ENCODE results near the gene RTN4RL1.

The RTN4RL1 gene

DNA sequence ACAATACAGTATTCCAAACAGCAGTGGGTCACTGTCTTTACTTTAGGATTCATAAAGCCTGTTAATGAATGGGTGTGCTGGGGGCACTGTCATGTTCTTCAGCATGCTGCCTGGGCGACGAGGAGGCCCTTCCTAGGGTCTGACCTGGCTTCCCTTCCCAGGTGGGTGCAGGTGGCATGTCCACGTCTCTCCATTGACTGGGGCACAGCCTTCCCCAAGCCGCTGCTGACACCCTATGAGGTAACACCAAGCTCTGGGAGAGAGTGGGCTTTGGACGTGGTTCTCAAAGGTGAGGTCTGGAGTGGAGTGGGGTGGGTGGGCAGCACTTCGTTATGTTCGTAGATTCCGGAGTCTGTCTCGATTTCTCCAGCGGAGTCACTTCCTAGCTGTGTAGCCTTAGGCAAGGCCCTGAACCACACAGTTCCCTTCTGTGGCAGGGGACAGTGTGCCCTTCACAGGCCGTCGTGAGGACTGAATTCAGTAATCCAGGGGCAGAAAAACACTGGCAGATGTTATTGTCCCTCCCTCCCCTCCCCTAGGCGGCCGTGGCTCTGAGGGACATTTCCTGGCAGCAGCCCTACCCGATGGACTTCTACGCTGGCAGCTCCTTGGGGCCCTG, 15.9 kb upstream of the RTN4RL1 start:
- H3K4me1 Mint-ChIP-seq = peaks cover 40% of the 10 kb centered on the region
- H3K27ac Mint-ChIP-seq = no peak overlapping the region
- H3K4me3 Mint-ChIP-seq = peak overlapping the region; percentile 88 to 97
- H3K27me3 Mint-ChIP-seq = no peaks in the 10 kb centered on the region
- no peaks in the 10 kb centered on the region for H3K9me3 Mint-ChIP-seq
- no peak for DNase-seq
- no peak for ATAC-seq

DNA sequence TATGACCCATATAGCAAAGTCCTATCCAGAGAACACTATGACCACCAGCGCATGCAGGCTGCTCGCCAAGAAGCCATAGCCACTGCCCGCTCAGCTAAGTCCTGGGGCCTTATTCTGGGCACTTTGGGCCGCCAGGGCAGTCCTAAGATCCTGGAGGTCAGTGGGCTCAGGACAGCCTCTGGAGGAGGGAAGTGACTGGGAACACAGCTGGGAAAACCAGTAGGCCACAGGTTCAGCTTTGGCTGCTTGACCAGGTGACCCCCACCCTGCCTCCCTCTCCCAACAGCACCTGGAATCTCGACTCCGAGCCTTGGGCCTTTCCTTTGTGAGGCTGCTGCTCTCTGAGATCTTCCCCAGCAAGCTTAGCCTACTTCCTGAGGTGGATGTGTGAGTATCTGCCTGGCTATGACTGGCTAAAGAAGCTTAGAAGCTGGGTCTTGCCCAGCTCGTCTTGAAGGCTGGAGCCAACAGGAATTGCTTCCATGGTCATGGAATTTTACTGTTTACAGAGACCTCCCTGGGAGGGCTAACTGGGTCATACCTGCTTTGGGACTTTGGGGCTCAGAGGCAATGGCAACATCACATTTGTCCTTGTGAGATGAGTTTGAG, 15.2 kb upstream of the RTN4RL1 start:
- Mint-ChIP-seq H3K4me1 (peaks cover 40% of the 10 kb centered on the region), H3K4me3 (no peak overlapping the region), H3K27me3 (no peaks in the 10 kb centered on the region), H3K27ac (no peak overlapping the region), H3K9me3 (no peaks in the 10 kb centered on the region)
- DNase-seq (no peak), ATAC-seq (no peak)

DNA sequence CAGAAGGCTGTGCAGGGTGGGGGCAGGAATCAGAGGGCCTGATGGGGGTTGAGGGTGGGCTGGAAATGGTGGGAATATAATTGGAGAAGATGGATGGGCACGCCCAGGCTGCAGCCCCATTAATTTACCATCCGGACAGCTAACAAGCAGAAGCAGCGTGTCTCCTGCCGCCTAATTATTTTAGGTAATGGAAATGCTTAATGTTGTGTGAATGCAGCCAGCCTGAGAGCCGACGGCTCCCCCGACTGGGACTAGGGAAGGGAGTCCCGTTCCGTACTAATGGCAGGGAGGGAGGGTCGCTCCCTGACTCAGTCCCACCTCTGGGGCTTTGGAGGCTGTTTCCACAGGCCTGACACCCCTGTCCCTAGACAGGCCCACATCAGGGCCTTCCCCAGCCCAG, 12.0 kb upstream of the RTN4RL1 start:
- Mint-ChIP-seq H3K27me3 (no peaks in the 10 kb centered on the region), H3K27ac (peak overlapping the region; percentile 20 to 49), H3K4me1 (peaks cover 17% of the 10 kb centered on the region), H3K4me3 (no peak overlapping the region), H3K9me3 (no peaks in the 10 kb centered on the region)
- DNase-seq = no peak
- ATAC-seq = no peak

DNA sequence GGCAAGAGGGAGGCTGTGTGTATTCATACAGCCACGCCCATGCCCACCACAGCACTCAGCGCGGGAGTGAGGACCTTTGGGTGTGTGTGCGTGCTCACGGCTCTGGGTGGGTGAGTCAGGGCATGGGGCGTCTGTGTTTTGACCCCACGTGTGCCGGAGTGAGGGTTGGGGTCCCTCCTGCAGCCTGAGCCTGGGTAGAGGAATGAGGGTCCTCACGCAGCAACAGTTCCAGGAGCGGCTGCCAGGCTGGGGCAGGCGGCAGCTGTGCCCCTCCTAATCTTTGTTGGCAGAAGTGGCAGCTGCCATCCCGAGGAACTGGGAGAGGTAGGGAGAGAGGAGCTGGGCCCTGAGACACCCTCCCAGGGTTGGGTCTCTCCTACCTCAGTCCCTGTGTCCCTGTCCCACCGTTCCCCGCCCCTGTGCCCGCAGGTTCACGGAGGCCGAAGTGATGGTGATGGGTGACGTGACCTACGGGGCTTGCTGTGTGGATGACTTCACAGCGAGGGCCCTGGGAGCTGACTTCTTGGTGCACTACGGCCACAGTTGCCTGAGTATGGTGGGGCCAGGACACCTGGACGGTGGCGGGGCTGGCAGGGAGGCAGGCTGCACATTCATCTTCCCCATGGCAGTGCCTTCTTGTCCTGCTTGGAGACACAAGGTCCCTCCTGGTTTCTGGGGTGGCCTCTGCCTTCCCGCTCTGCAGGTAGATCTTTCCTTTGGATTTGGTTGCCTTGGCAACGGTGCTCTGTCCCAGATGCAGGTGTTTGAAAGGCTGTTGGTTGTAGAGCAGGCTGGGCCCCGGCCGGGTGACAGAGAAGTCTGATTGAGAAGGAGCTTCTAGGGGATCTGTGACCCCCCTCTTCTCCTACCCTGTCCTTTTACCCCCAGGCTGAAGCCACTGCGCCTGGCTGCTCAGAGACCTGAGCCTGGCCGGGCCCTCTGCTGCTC, 10.7 kb upstream of the RTN4RL1 start:
- Mint-ChIP-seq H3K9me3 (no peaks in the 10 kb centered on the region), H3K4me3 (no peak overlapping the region), H3K4me1 (peaks cover 21% of the 10 kb centered on the region), H3K27ac (peak overlapping the region in 1 of 2 donors; percentile 65), H3K27me3 (no peaks in the 10 kb centered on the region)
- DNase-seq (no peak), ATAC-seq (no peak)

DNA sequence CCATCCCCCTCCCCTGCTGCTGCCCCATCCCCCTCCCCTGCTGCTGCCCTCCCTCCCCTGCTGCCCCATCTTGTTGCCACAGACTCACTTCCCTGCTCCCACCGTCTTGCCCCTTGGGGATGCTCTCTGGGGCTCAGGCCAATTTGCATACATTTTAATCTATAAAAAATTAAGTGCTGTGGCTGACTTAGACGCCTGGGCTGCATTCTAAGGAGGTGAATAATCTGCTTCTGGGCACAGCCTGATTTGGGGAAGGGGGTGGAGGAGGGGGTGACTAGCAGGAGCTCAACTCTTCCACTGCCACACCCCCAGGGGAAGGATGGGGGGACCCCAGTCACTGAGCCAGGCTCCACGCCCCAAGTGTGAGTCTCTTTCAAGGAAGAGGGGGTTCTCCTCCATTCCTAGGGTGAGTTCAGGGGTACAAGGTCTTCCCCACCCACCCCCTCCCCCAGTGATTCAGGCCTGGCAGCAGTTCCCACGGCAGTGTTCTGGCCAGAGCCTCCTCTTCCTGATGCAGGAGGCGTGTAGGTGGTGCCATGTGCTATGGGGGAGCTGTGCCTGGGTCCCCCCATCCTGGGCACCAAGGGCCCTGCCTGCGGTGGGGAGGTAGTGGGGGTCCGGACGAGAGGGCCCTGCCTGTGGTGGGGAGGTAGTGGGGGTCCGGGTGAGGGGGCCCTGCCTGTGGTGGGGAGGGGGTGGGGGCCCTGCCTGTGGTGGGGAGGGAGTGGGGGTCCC, 9.8 kb upstream of the RTN4RL1 start:
- peaks cover 23% of the 10 kb centered on the region for H3K4me1 Mint-ChIP-seq
- peak; percentile 18 for ATAC-seq
- H3K27me3 Mint-ChIP-seq = no peaks in the 10 kb centered on the region
- DNase-seq = no peak
- peak overlapping the region; percentile 33 to 54 for H3K27ac Mint-ChIP-seq
- H3K4me3 Mint-ChIP-seq = no peak overlapping the region
- no peaks in the 10 kb centered on the region for H3K9me3 Mint-ChIP-seq

DNA sequence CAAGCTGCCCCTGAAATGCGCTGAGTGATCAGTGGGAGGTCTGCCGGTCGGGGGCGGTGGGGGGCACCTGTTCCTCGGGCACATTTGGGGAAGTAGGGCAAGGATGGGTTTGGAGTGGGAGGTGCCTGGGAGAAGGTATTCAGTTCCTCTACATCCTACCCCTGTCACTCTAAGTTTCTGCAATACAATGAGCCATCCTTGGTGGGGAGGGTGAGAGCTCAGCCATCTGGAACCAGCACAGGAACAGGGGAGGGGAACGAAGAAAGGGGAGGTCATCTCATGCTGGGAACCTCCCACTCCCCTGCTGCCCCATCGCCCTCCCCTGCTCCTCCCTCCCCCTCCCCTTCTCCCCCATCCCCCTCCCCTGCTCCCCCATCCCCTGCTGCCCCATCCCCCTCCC, 9.0 kb upstream of the RTN4RL1 start:
- DNase-seq (no peak), ATAC-seq (no peak)
- H3K4me1 Mint-ChIP-seq = peaks cover 28% of the 10 kb centered on the region
- no peaks in the 10 kb centered on the region for H3K9me3 Mint-ChIP-seq
- no peak overlapping the region for H3K27ac Mint-ChIP-seq
- peaks cover under 1% of the 10 kb centered on the region for H3K27me3 Mint-ChIP-seq
- no peak overlapping the region for H3K4me3 Mint-ChIP-seq

DNA sequence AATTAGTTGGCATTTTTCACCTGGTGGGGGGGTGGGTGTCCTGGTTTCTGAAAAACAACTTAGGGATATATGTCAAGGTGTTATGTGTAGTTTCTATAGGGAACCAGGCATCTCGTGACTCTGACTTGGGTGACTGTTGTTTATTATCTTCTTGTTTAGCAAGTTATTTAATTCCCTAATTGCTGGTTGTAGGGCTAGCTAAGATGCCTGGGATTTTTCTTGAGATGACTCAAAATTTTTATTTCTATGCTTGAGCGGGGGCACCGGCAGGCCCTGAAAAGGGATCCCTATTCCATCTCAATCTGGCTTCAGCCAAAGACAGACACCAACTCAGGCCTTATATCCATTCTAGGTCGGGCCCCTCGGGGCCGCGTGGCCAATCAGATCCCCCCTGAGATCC, 8.0 kb upstream of the RTN4RL1 start:
- no peak overlapping the region for H3K27ac Mint-ChIP-seq
- H3K9me3 Mint-ChIP-seq = no peaks in the 10 kb centered on the region
- no peak overlapping the region for H3K4me3 Mint-ChIP-seq
- ATAC-seq (no peak), DNase-seq (no peak)
- H3K4me1 Mint-ChIP-seq = peaks cover 38% of the 10 kb centered on the region
- H3K27me3 Mint-ChIP-seq = peaks cover 11% of the 10 kb centered on the region

DNA sequence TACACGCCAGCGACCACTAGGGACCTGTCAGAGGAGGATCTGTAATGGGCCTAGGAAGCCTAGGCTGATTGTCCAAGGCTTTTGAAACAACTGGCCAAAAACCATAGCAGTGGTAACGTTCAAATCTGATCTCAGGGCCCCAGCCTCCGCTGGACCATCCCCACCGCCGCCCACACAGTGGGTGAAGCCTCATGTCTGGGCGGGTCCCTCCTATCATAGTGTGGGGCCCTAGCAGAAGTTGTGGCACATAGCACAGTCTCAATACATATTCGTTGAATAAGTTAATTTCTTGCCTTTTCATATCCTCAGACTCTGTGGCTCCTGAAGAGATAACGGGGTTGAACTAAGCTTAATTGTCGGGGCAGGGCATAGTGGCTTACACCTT, 5.6 kb upstream of the RTN4RL1 start:
- Mint-ChIP-seq H3K4me1 (peaks cover 55% of the 10 kb centered on the region), H3K27ac (peak overlapping the region; percentile 91 to 96), H3K4me3 (peak overlapping the region; percentile 93 to 94), H3K9me3 (no peaks in the 10 kb centered on the region), H3K27me3 (peaks cover 34% of the 10 kb centered on the region)
- peak; percentile 25 for ATAC-seq
- peak in 1 of 2 donors; percentile 71 for DNase-seq

DNA sequence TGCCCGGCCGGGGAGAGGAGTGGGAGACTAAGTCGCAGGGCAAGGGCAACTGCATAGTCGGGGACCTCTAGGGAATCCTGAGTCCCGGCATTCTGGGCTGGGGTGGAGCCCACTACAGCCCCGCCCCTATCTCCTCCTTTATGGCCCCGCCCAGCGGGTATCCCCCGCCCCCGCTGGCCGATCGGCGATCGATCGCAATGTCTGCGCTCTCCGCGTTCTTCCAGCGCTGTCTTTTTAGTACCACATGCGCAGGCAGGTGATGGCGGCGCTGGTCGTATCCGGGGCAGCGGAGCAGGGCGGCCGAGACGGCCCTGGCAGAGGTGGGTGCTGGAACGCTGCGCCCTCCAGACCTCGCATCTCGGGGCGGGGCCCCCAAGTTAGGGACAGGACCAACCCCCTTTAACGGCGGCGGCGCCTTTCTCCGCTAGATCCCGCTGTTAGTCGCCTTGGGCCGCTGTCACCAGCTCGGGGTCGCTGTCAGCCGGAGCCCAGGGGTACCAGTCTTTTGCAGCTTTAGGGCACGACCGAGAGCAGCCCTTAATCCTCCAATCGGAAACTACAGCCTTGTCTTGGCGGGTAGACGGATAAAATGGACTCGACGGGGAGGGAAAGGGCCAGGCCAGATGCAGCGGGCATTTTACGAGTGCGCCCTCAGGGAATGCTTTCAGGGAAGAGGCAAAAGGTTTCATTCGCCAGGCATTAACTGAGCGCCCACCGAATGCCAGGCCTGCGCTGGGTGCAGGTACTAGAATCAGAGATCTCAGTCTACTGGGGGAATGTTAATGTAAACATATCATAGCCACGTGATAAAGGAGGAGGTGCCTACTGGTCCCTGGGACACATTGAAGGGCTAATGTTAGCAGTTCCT, 5.0 kb upstream of the RTN4RL1 start, which contains the start of gene DPH1:
Gene DPH1 (plus strand): TSS at position 243 of the 868 bp plus-strand sequence. CDS start 17 bp downstream, at position 260.
- Mint-ChIP-seq H3K4me1 (peaks cover 61% of the 10 kb centered on the region), H3K4me3 (peak within 1 kb of the TSS; percentile 93 to 94), H3K9me3 (no peaks in the 10 kb centered on the region), H3K27me3 (peaks cover 41% of the 10 kb centered on the region), H3K27ac (peak within 1 kb of the TSS; percentile 91 to 96)
- DNase-seq = peak; percentile 84 to 89
- ATAC-seq = peak; percentile 93

DNA sequence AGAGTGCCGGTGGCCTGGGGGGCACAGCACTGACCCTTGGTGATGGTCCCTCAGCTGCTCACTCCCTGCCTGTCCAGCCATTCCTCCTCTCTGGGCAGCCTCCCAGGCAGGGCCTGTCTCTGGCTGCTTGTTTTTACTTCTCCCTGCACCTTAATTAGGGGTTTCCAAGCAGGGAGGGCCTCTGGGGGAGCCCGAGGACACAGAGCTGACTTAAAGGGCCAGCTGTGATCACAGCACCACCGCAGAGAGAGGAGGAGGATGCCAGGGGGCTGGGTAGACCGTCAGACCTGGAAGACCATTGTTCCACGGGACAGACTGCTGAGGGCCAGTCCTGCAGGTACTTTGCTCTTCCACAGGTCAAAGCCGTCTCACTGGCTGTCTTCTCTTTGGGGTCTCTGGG, 3.6 kb upstream of the RTN4RL1 start:
- Mint-ChIP-seq H3K27ac (no peak overlapping the region), H3K9me3 (no peaks in the 10 kb centered on the region), H3K27me3 (peaks cover 43% of the 10 kb centered on the region), H3K4me1 (peaks cover 68% of the 10 kb centered on the region), H3K4me3 (peak overlapping the region; percentile 25 to 29)
- DNase-seq = no peak
- no peak for ATAC-seq

DNA sequence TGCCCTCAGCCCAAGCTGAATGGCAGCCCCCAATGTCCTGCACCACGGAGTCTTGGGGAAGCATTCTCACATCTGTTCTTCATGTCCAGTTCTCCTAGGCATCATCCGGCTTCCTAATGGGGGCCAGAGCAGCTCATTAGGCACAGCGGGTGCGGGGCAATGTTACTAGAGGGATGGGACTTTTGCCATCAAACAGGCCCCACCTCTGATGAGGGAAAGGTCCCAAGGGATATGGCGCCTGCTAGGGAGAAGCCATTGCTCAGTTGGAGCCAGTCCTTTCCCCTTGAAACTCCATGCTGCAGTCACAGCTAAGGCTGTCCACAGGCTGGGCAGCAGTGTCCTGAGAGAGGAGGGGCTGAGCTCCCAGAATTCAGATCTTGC, 3.1 kb upstream of the RTN4RL1 start:
- H3K4me3 Mint-ChIP-seq = no peak overlapping the region
- no peak for DNase-seq
- no peak overlapping the region for H3K27ac Mint-ChIP-seq

DNA sequence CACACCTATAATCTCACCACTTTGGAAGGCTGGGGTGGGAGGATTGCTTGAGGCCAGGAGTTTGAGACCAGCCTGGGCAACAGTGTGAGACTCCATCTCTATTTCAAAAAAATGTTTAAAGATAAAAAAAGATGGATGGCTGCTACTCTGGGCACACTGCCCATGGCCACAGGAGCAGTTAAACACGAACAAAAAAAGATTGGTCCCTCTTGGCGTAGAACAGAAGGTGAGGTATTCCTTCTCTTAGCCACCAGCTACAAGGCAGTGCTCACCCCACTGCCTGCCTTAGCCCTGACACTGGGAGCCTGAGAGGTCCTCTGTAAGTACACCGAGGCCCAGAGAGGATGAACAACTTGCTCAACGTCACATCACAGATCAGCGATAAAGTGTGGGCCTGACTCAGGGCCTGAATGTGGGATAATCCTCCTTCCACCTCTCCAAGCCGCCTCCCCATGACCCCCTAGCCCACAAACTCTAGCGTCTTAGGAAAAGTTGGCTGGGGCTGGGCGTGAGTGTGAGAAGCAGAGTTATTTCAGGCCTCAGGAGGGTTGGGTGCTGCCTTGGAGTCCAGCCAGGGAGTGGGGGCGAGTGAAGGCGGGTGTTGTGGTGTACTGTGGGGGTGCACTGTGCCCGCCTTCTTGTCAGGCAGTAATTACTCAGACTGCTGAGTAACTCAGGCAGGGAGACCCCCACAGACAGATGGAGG, 2.5 kb upstream of the RTN4RL1 start:
- no peak for DNase-seq
- no peak overlapping the region for H3K27ac Mint-ChIP-seq
- H3K9me3 Mint-ChIP-seq = no peaks in the 10 kb centered on the region
- peaks cover 71% of the 10 kb centered on the region for H3K4me1 Mint-ChIP-seq
- H3K27me3 Mint-ChIP-seq = peaks cover 43% of the 10 kb centered on the region
- no peak overlapping the region for H3K4me3 Mint-ChIP-seq
- ATAC-seq = no peak

More for the DNA sequence above, 3.1 kb upstream of the RTN4RL1 start:
- no peak for ATAC-seq
- Mint-ChIP-seq H3K9me3 (no peaks in the 10 kb centered on the region), H3K27me3 (peaks cover 43% of the 10 kb centered on the region), H3K4me1 (peaks cover 70% of the 10 kb centered on the region)

DNA sequence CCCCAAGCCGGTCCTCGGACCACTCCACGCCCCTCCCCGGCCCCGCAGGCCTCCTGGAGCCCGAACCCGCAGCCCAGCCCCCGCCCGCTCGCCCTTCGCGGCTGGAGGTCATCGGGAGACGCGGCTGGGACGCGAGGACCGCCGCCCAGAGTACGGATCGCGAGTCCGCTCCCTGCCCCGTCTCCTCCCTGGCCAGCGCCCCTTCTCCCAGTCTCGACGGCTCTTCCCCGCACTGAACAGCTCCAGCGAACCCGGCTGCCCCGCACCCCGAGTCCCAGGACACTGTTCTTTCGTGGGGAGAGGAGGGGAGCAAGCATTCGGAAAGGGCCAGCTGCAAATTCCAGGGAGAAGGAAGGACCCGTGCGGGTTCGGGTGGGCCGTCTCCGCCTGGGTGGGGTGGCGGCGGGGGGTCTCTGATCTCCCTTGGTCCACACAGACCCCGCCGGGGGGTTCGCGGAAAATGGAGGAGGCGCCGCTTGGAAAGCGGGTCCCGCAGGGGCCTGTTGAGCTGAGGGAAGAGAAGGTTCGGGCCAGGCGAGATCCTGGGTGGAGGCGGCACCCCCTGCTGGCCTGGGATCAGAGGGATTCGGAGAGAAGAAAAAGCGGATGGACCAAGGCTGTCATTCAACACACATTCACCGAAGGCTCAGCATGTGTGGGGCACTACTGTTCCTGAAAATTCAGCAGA, 632 bp upstream of the RTN4RL1 start:
- Mint-ChIP-seq H3K9me3 (no peaks in the 10 kb centered on the region), H3K27me3 (peaks cover 43% of the 10 kb centered on the region), H3K4me1 (peaks cover 61% of the 10 kb centered on the region), H3K27ac (no peak overlapping the region), H3K4me3 (peak overlapping the region; percentile 79 to 82)
- DNase-seq = no peak
- ATAC-seq = no peak
